ENCODE measurements around the gene OIP5.
A peak's percentile ranks its signal among the peaks of the same experiment; 100 is the strongest.
"Not testable (repeated sequence)": the region's sequence is repeated elsewhere in the genome, so short reads cannot be mapped to it uniquely, and the experiment has no call there.

Gene OIP5

DNA sequence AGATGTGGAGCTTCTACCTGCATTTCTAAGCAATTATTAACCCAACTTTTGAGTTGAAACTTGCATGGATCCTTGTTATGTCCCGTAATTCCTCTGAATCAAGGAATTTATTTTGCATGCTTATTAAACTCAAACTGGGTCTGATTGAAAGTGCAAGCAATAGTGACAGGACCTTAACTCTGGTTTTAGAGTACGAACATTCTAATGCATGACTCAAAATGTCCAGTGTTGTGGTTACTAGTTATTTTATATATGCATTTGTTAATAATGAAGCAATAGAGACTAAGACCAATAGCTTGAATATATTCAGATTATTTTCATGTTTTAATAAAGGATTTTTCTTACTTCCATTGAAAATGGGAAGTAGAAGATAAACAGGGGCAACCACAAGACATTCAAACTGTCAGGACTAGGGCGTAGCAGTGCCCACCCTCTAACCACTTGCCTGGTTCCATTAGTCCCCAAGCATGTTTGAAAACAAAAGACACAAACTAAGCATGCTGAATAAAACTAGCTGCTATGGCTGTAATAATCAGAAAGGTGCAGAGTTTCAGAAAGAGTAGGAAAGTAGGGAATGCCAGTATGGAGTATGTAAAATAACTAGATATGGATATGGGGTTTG lies 28.1 kb downstream of the OIP5 start:
- FAIRE-seq: no peak
- no peak for DNase-seq (ENCODE audit: low spot score)

DNA sequence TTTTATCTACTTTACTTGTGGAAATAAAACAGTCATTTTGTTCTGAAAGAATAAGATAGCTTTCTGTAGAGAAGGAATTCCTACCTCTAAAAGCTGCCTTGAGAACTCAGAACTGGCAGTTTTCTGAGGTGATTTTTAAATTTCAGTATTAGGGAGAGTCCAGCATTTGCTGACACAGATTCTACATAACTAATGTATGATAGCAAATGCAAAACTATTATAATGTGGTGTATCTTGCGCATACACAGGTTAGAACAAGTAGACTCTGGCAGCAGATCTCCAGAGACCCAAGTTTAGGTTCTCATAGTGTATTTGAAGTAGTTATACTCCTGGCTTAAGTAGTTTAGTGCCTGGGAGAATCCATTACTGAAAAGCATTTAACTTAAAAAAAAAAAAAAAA lies 30.8 kb downstream of the OIP5 start:
- DNase-seq (ENCODE audit: low spot score) (no peak), FAIRE-seq (no peak)

DNA sequence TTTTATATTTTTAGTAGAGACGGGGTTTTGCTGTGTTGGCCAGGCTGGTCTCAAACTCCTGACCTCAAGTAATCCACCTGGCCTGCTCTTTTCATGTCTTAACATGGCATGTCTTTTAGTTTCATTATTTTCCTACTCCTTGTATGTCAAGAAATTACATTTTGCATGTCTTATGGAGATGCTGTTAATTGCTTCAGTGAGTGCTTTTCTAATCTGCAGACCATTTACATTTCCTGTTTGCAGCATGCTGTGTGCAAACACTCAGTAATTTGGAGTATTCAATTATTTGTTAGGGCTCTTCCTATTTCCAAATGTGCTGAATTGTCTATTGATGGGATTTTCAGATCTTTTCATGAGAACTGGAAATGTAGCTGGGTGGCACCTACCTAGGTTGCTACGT lies 31.3 kb downstream of the OIP5 start:
- DNase-seq (ENCODE audit: low spot score); FAIRE-seq: not testable (repeated sequence)

DNA sequence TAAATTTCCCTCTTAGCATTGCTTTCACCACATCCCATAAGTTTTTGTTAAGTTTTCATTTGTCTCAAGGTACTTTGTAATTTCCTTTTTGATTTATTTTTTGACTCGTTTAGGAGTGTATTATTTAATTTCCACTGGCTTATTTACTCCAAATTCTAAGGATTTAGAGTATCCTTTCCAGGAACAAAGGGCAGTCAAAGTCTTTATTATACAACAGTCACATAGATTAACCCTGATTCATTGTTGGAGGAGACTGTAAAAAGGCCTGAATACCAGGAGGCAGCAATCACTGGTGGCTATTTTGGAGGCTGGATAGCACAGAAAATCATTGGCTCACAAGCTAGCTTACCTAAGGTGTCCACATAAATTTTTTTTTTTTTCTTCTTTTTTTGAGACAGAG lies 39.9 kb downstream of the OIP5 start:
- FAIRE-seq: no peak
- no peak for DNase-seq (ENCODE audit: low spot score)

DNA sequence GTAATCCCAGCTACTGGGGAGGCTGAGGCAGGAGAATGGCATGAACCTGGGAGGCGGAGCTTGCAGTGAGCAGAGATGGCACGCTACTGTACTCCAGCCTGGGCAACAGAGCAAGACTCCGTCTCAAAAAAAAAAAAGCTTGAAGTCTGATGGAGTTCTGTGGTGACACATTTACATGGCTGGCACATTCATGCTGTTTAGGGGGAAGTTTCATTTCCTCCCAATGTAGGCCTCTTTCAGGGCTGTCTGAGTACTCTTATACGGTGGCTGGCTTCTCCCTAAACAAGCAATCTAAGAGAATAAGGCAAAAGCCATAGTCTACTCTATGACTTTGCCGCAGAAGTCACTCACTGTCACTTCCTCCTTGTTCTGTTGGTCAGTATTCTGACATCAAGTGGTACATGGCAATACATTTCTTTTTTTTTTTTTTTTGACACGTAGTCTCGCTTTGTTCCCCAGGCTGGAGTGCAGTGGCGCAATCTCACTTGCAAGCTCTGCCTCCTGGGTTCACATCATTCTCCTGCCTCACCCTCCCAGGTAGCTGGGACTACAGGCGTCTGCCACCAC lies 41.2 kb downstream of the OIP5 start:
- DNase-seq (ENCODE audit: low spot score): no peak
- no peak for FAIRE-seq

DNA sequence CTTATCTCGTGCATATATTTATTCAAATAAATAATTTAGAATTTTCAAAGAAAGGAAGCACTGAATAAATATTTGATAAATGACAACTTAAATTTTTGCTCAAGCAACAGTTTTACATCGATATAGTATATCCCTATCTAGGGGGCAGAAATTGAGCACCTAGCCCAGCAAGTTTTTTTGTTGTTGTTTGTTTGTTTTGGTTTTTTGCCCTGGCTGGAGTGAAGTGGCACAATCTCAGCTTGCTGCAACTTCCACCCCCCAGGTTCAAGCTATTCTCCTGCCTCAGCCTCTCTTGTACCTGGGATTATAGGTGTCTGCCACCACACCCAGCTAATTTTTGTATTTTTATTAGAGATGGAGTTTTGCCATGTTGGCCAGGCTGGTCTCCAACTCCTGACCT lies 42.4 kb downstream of the OIP5 start:
- DNase-seq (ENCODE audit: low spot score) (no peak), FAIRE-seq (no peak)

DNA sequence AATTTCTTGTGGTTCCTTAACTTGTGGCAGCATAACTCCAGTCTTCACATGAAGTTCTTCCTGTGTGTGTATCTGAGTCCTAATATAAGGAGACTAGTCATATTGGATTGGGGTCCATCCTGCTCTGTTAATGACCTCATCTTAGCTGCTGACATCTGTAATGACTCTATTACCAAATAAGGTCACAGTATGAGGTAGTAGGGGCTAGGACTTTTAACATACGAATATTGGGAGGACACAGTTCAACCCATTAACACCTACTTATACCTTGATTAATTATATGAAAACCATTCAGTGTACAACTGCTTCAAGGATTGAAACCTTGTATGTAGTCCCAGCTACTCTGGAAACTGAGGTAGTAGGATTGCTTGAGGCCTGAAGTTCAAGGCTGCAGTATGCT lies 43.9 kb downstream of the OIP5 start:
- no peak for FAIRE-seq
- no peak for DNase-seq (ENCODE audit: low spot score)

DNA sequence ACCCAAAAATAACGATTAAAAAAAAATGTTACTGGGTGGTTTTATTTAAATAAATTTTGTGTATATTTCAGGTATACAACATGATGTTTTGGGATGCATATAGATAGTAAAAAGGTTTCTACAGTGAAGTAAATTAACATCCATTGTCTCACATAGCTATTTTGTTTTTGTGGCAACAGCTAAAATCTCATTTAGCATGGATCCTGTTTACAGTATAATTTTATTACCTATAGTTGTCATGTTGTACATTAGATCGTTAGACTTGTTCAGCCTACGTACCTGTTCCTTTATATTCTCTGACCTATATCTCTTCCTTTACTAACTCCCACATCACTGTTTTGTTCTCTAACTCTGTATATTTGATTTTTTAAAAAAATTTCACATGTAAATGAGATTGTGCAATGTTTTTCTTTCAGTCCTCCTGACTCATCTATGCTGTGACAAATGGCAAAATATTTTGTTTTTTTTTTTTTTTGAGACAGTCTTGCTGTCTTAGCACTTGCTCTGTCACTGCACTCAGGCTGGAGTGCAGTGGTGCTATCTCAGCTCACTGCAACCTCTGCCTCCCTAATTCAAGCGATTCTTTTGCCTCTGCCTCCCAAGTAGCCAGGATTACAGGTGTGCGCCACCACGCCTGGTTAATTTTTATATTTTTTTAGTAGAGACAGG lies 45.6 kb downstream of the OIP5 start:
- FAIRE-seq: no peak

DNA sequence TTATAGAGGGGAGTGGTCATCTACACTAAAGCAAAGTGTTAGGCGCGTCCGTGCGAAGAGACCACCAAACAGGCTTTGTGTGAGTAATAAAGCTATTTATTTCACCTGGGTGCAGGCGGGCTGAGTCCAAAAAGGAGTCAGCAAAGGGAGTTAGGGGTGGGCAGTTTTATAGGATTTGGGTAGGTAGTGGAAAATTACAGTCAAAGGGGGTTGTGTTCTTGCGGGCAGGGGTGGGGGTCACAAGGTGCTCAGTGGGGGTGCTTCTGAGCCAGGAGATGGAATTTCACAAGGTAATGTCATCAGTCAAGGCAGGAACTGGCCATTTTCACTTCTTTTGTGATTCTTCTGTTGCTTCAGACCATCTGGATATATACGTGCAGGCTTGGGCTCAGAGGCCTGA lies 47.1 kb downstream of the OIP5 start:
- FAIRE-seq (no peak), DNase-seq (ENCODE audit: low spot score) (no peak)

More for the DNA sequence above, 45.6 kb downstream of the OIP5 start:
- no peak for DNase-seq (ENCODE audit: low spot score)

DNA sequence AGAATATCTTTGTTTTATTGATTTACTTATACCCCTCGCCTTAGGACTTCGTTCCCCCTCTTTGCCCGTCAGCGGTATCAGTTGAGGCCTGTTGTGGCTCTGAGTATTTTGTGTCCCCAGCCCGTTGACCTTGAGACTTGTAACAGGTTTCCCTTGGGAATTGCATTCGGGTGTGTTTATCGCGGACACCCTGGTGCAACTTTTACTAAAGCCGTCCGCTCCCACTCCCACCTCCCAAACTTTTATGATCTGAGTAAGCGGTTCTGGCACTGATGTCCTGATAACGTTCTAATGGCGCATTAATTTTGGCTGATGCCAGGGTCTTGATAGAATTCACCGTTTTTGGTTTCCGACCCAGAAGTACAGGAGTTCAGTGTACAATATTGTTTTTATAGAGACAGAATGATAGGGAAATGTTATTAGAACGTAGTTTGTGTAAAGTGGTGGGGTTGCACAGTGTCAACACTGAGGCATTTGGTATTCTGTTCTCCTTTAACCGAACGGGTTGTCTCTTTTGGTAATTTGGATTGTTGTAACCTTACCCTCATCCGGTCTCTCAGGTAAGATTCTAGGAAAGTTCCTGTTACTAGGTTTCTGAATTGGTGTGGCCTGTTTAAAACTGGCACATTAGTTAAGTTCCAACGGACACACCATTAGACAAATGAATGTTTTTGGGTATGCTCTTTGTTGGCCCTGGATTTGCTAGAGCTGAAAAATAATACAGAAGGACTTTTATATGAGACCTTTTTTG lies 47.8 kb downstream of the OIP5 start:
- FAIRE-seq: no peak
- DNase-seq (ENCODE audit: low spot score): no peak

DNA sequence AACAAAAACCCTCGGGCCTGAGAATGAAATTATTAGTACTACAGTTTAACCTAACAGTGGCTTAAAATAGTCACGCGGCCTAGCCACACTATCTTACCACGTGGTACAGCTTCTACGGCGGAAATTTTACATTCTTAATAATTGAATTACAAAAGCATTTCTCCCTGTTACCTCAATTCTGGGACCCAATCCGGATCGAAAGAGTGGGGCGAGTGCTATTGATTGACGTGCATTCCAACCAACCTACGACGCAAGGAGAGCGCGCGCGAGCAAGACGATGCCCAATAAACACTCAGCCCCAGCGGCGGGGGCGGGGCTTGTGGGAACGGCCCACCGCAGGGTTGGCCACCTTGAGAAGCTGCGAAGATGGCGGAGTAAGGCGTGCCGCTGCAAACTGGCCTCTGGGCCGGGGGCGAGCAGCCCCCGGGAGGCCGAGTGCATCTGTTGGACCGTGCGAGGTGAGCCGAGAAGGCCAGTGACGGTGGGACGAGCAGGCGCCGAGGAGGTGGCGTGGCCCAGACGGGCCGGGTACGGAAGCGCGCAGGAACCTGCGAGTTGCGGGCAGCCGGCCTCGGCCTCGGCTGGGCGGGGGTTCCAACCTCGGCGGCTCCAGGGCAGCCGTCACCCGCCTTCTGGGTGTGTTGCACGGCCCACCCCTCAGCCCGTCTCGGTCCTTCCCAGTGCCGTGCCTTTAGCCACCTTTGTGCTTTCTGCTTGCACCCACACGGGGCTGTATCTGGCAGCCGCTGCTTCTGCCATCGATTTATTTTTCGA lies 48.6 kb downstream of the OIP5 start:
- DNase-seq (ENCODE audit: low spot score): peak; percentile 95
- peak; percentile 88 for FAIRE-seq

DNA sequence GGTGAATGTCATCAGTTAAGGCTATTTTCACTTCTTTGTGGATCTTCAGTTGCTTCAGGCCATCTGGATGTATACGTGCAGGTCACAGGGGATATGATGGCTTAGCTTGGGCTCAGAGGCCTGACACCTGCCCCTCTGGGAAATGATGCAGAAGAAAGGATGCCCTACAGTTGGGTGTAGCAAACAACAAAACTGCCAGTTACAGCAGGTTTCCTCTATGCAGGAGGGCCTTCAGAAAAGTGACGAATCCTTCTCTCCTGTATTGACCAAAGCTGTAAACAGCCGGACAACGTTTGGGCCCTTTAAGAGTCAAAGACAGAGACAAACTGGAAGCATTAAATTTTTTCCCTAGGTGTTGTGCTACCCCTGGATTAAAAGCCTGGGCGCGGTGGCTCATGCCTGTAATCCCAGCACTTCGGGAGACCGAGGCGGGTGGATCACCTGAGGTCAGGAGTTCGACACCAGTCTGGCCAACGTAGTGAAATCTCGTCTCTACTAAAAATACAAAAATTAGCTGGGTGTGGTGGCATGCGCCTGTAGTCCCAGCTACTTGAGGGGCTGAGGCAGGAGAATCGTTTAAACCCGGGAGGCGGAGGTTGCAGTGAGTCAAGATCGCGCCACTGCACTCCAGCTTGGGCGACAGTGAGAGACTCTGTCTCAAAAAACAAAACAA lies 49.3 kb downstream of the OIP5 start:
- FAIRE-seq; DNase-seq (ENCODE audit: low spot score): not testable (repeated sequence)

DNA sequence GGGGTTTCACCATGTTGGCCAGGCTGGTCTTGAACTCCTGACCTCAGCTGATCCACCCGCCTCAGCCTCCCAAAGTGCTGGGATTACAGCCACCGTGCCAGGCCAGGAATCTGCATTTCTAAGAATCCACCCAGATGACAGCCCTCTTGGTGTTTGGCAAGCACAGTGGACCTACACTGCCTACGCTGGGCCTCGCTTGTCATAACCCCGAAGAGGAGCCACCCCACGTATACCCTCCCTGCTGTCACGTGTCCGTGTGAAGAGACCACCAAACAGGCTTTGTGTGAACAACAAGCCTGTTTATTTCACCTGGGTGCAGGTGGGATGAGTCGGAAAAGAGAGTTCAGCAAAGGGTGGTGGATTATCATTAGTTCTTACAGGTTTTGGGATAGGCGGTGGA lies 50.0 kb downstream of the OIP5 start:
- DNase-seq (ENCODE audit: low spot score); FAIRE-seq: not testable (repeated sequence)

DNA sequence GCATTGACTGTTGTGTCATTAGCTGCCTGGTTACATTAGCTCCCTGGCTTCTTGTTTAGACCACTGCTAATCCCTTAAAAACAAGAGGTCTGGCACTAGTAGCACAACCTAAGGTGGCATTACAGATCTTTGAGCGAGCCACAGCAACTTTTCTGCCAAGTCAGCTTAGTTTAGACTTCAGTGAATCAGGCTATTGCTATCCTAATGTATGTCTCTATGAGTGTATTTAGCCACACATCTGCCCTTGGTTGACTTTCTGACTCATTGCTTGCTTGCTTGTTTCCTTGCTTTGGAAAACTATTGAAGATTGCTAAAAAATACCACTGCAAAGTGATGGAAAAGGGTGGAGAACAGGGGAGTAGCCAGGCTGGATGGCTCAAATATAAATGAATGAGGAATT lies 51.2 kb downstream of the OIP5 start:
- peak; percentile 40 for FAIRE-seq

DNA sequence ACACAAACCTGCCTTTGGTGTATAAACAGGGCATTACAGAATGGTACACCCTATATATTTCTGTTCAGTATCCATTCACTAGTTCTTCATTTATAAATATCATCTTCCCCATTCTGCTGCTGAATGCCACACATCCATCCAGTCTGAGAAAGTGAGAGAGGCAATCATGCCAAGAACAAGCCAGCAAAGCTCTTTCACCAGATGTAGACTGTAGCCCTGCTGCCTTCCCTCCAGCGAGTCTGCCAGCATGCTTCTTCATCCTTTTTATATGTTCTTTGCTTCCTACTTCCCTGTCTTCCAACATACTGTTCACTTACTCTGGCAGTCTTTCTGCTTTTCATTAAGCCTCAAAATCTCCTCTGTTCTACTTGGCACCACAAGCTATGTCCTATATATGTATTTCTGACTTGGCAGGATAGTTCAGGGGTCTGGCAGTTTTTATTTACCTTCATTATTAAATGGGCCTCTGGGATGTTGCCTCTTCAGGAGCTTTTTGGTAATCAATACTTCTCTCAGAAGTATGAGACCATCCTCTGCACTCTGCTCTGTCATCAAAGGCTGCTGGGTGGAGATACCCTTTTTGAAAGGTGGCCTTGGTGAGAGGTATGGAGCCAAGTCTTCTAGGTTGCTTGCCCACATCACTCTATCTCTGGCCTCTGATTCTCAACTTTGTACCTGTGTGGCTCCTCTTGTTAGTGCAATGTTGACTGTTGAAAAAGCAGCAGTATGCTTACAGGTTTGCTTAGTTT lies 52.7 kb downstream of the OIP5 start:
- DNase-seq (ENCODE audit: low spot score): no peak

More for the DNA sequence above, 51.2 kb downstream of the OIP5 start:
- DNase-seq (ENCODE audit: low spot score): peak; percentile 64

DNA sequence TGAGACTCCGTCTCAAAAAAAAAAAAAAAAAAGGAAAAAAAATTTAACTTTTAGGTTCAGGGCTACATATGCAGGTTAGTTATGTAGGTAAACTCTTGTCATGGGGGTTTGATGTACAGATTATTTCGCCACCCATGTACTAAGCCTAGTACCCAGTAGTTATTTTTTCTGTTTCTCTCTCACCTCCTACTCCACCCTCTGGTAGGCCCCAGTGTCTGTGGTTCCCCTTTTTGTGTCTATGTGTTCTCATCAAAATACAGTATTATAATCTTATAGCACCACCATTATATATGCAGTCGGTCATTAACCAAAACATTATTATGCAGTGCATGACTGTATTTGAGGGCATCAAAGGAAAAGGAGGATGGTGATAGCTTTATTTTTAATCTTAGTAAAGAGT lies 54.1 kb downstream of the OIP5 start:
- DNase-seq (ENCODE audit: low spot score) (no peak), FAIRE-seq (no peak)

More for the DNA sequence above, 52.7 kb downstream of the OIP5 start:
- no peak for FAIRE-seq

DNA sequence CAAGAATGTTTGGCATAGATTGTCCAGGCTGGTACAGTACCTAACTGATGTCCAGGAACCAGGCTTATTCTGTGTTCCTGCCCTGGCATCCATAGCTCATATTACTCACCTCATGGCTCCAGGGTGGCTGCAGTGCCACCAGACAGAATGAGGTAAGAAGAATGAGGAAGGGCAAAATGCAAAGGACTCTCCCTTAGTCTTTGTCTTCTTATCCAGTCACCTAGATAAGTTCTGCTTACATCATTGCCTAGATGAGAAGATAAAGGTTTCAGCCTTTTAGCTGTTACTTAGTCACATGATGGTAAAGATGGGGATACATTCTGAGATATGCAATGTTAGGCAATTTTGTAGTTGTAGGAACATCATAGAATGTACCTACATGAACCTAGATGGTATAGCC lies 55.6 kb downstream of the OIP5 start:
- peak; percentile 36 for DNase-seq (ENCODE audit: low spot score)
- FAIRE-seq: no peak

DNA sequence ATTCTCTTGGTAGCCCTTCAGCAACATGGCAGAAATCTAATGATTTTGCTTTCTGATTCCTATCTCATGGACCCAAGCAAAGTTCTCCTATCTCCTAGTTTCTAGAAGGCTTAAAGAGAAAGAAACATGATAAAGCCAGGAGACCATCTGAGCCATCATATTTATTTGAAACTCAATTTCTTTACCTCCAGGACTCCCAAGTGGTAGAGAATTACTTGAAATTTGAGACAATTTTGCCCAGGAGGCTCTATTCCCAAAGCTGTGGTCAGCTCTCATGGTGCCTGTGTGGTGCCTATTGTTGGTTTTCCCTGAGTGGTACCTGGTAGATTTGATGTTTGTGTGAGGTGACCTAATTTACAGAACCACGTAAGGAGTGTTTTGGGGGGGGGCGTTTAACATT lies 62.5 kb downstream of the OIP5 start:
- FAIRE-seq: no peak

DNA sequence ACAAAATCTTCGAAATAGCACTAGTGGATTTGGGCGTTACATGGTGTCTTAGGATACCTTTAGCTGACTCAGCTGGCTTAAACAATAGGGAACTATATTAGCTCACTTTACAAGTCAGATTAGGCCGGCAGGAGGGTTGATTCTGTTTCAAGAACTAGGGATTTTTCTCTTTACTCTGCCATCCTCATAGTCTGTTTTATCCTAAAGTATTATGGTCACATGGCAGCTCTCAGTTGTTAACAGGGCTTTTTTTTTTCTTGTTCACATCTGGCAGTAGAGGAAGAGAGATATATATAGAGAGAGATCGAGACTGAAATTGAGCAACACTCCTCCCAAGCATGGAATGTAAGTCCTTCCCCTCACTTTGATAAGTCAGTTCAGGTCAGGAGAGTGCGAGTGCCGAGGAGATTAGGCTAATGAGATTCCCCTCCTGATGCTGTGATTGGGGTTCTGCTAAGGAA lies 68.5 kb downstream of the OIP5 start:
- FAIRE-seq: no peak
- DNase-seq (ENCODE audit: low spot score): no peak

More for the DNA sequence above, 62.5 kb downstream of the OIP5 start:
- no peak for DNase-seq (ENCODE audit: low spot score)

DNA sequence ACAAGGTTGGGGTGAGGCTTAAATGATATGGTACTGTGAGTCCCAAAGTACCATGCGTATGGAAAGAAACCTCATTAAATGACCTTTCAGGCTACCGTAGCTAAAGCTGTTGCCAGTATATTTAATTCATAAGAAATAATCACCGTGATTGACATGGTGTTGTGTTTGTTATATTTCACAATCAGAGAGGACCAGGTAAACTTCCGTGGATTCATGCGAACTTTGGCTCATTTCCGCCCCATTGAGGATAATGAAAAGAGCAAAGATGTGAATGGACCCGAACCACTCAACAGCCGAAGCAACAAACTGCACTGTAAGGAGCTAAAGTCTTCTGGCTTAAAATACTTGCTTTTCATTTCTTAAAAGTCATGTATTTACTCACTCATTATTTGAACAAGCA lies 69.8 kb downstream of the OIP5 start:
- no peak for DNase-seq (ENCODE audit: low spot score)
- no peak for FAIRE-seq

Data from RCC 7860 (cell line).